ENCODE results near the gene UBE2D3.
"Not testable (repeated sequence)": the region's sequence is repeated elsewhere in the genome, so short reads cannot be mapped to it uniquely, and the experiment has no call there.

Gene UBE2D3

GRCh38 chr4:102826890-102827673 is at the start of gene UBE2D3:
Gene UBE2D3 (minus strand): TSS chr4:102827551. CDS start chr4:102826508, 1,043 bp downstream.
- DNase-seq = peak; percentile 98

DNA sequence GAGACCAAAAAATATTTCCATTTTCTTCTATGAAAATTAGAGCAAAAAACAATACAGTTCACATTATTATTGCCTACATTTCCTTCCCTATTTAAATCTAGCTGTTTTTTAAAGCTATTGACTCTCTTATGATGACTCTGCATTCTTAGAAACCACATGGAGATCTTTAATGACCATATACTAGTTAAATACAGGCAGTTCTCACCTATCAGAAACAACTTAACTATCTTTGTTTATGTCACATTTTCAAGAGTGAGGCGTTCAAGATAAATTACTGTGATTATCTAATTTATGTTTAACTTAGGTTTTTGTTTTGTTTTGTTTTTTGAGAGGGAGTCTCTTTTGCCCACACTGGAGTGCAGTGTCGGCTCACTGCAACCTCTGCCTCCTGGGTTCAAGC is 44.4 kb upstream of the UBE2D3 start:
- DNase-seq = no peak

- peak; percentile 24 for DNase-seq
Observed at GRCh38 chr4:102869569-102870197, 42.3 kb upstream of the UBE2D3 start.

DNA sequence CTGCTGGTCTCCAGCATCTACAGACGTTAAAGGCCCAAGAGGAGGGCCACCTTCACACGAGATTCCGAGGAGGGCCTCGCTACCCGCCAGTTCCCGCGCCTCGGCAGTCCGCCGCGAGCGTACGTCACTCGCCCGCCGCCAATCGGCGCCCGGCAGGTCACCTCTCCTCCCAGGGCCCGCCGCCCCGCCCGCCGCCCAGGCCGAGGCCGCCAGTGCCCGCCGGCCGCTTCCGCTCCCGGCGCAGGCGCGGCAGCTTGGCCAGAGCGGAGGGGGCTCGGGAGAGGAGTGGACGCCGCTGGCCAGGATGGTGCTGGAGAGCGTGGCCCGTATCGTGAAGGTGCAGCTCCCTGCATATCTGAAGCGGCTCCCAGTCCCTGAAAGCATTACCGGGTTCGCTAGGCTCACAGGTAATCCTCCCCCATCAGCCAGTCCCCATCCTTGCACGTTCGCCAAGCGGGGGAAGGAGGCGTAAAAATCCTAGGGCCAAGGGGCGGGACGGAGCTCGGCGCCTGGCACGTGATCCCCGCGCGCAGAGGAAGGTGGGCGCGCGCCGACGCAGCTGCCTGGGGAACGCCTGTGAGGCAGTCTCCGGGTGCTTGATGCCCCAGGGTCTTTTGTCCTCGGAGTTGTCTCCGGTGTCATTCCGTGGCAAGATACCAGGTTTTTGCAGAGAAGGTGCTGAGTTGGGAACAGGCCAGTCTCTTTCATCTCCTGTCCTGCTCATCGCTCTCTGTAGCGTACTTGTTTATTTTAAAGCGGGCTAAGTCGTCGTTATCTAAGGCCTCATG is 41.6 kb upstream of the UBE2D3 start, which contains the start of gene CISD2:
CISD2 (plus strand) TSS at position 212 of the 788 bp plus-strand sequence; CDS start at position 305, 93 bp downstream.
- DNase-seq = peak; percentile 97

- no peak for DNase-seq
Observed at GRCh38 chr4:102868153-102868780, 40.9 kb upstream of the UBE2D3 start.

DNA sequence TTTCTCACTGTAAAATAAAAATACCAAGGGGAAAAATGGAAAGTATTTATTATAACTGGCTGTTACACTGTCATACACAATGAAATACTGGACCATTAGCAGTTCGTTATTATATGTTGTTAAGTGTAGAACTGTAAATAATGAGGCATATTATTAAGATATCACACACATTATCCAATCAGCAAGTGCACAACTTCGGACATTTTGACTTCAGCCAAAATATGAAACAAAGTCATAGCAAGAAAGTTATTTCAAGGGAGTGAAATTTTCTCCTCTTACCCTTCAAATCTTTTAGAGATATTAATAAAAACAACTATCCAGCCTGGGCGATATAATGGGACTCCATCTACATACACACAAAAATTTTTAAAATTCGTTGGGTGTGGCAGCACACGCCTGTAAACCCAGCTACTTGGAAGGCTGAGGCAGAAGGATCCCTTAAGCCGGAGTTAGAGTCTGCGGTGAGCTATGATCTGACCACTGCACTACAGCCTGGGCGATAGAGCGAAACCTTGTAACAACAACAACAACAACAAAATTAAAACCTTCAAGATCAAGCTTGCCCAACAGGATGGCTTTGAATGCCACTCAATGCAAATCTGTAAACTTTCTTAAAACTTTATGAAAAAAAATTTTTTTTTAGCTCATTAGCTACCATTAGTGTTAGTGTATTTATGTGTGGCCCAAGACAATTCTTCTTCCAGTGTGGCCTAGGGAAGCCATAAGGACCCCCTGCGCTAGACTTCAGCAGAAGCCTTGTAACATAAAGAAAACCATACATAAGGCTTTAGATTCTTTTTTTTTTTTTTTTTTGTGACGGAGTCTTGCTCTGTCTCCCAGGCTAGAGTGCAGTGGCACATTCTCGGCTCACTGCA is 40.2 kb upstream of the UBE2D3 start:
- no peak for DNase-seq

GRCh38 chr4:102865327-102865726 is 38.0 kb upstream of the UBE2D3 start:
- not testable (repeated sequence) for DNase-seq

DNA sequence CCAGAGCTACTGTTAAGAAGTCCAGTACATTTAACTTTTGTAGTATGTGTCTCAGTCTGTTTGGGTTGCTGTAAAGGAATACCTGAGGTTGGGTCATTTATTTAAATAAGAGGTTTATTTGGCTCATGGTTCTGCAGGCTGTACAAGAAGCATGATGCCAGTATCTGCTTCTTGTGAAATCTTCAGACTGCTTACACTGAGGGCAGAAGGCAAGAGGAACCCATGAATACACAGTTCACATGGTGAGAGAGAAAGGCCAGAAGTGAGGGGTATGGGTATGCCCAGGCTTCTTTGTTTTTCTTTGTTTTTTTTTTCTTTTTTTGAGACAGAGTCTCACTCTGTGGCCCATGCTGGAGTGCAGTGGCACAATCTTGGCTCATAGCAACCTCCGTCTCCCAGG is 35.4 kb upstream of the UBE2D3 start:
- DNase-seq = peak; percentile 53

GRCh38 chr4:102862016-102862415 is 34.7 kb upstream of the UBE2D3 start:
- peak; percentile 66 for DNase-seq

DNA sequence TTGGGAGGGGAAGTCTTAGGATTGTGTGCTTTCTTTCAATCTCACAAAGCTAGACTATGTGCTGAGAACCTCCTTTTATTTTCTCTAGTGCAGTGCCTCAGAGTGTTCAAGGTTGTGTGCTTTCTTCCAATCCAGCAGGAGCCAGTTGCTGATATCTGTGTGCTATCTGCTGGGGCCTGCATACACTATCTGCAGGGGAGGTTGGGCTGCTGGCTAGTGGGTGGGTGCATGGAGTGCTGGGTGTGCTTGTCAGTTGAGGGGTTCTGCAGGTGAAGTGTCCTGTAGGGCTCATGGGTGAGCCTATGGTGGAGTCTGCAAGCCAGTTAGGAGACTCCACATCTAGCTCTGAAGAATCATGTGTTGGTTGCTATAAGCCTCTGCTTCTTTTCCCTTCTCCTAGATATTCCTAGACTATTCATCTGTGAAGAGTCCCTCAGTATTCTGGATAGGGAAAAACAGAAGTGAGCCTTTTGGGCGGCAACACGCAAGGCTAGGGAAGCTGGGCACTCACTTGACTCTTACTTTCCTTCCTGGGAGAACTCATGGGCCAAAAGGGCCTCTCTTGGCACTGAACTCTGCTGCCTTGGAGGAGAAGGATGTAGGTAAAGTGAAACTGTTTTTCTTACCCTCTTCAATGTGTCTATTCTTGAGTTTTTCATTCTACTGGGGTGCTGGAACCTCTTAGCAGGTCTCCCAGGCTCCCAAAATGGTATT is 33.4 kb upstream of the UBE2D3 start:
- peak; percentile 57 for DNase-seq

GRCh38 chr4:102858828-102859464 is 31.6 kb upstream of the UBE2D3 start:
- peak; percentile 35 for DNase-seq

DNA sequence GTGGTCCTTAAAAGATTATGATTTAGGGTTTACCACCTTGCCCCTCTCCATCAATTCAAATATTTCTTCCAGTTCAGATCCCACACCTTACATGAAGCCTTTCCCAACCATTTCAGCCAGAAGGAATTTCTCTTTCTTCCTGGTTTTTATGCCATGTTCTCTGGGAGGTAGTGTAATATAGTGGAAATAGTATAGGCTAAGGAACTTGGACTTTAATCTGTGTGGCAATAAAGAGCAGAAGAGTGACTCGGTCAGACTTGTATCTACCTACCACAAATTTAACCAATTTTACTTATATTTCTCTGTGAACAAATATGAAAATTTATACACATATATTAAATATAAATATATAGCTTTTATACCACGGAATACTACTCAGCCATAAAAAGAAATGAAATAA is 23.0 kb upstream of the UBE2D3 start:
- DNase-seq = no peak

DNA sequence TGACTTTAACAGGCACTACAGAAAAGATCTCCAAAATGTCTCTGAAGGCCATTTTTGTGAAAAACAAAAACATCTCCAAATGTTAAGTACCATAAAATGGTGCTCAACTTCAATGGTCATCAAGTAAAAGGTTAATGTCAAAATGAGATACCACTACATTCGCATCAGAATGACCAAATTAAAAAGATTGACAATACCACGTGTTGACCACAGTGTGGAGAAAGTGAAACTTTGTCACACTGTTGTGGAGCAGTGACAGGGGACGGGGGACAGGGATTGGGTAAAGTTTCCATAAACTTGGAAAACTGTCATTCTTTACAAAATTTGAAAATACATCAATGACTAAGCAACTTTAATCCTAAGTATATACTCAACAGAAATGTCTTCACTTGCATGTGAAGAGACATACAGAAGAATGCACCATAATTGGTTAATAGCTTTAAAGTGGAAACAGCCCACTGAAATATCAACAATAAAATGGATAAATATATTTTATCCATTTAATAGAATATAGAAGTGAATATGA is 22.3 kb upstream of the UBE2D3 start:
- DNase-seq = no peak

- no peak for DNase-seq
Observed at GRCh38 chr4:102847687-102848086, 20.3 kb upstream of the UBE2D3 start.

- no peak for DNase-seq
Observed at GRCh38 chr4:102843938-102844337, 16.6 kb upstream of the UBE2D3 start.

DNA sequence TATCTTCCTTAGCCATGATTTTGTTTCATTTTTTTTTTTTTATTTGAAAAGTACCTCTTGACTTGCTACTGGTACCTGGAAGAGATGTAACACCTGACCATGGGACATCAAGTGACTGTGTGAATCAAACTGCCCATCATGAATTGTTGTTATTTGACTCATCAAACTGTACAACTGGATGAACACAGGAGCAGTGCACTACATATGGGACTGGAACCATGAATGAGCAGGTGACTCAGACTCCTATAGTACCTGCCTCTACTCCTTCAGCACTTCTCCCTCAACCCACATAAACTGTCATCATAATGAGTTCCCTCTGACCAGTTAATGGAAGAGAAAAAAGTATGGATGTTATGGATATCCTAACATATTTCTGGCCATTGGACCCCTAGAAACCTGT is 15.9 kb upstream of the UBE2D3 start:
- DNase-seq = no peak

DNA sequence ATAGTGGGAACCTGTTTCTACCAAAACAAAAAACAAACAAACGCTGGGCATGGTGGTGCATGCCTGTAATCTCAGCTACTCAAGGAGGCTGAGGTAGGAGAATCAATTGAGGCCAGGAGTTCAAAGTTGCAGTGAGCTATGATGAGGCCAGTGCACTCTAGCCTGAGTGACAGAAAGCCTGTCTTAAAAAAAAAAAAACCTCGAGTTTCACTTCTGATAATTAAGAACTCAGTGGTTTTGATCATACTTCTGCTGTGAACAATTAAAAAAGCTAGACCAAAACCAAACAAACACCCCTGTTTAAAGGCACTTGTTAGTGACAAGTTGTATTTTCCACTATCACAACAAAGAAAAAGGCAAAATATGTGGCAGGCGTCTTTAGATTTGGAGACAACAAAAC is 15.0 kb upstream of the UBE2D3 start:
- no peak for DNase-seq

DNA sequence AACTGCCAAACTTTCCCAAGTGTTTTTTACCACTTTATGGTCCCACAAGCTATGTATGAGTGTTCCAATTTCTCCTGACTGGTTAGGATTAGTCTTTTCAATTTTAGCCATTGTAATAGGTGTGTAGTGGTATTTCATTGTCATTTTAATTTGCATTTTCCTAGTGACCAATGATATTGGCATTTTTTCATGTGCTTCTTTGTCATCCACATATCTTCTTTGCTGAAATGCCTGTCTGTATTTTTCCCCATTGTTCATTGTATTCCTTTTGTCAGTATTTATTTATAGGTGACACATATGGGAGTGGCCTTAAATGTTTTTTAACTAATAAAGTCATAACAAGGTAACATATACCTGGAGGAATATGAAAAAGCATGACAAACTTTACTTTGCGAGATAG is 9.2 kb upstream of the UBE2D3 start:
- DNase-seq = no peak

GRCh38 chr4:102832667-102833066 is 5.3 kb upstream of the UBE2D3 start:
- DNase-seq = no peak

GRCh38 chr4:102832105-102832504 is 4.8 kb upstream of the UBE2D3 start:
- no peak for DNase-seq

DNA sequence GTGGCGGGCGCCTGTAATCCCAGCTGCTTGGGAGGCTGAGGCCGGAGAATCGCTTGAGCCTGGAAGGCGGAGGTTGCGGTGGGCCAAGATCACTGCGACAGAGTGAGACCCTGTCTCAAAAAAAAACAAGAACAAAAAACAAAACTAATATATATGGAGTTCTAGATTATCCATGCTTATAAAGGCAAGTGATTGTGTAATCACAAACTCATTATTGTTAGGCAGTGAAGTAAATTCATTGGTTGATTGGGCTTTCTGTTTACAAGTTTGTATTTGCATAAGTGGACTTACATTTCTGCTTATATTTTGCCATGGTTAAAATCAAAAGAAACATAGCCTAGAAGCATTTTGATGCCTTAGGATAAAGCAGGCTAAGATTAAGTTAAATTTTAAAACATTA is 2.5 kb upstream of the UBE2D3 start:
- no peak for DNase-seq

Data from suppressor macrophage treated with lipopolysaccharide for 4 hours (primary cell).